ENCODE results near the gene UBAP1.
"Not testable (repeated sequence)": the region's sequence is repeated elsewhere in the genome, so short reads cannot be mapped to it uniquely, and the experiment has no call there.

DNA sequence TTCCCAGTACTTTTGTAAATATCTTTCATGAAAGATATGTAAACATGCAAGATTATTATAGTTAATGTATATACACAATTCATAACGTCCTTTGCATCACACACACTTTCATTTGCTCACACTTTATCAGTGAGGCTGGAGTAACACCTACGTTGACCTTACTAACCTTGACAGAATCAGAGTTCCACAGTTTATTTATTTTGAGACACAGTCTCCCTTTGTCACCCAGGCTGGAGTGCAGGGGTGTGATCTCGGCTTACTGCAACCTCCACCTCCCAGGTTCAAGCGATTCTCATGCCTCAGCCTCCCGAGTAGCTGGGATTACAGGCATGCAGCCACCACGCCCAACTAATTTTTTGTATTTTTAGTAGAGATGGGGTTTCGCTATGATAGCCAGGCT lies 122.2 kb downstream of the UBAP1 start:
- TF ChIP-seq, protein P1, sequence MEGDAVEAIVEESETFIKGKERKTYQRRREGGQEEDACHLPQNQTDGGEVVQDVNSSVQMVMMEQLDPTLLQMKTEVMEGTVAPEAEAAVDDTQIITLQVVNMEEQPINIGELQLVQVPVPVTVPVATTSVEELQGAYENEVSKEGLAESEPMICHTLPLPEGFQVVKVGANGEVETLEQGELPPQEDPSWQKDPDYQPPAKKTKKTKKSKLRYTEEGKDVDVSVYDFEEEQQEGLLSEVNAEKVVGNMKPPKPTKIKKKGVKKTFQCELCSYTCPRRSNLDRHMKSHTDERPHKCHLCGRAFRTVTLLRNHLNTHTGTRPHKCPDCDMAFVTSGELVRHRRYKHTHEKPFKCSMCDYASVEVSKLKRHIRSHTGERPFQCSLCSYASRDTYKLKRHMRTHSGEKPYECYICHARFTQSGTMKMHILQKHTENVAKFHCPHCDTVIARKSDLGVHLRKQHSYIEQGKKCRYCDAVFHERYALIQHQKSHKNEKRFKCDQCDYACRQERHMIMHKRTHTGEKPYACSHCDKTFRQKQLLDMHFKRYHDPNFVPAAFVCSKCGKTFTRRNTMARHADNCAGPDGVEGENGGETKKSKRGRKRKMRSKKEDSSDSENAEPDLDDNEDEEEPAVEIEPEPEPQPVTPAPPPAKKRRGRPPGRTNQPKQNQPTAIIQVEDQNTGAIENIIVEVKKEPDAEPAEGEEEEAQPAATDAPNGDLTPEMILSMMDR (IDR thresholded peaks at IDR 0.05): not testable (repeated sequence)
- not testable (repeated sequence) for TF ChIP-seq POLR2A (IDR thresholded peaks at IDR 0.05)
